MM.1S (cell line): ENCODE measurements around the gene SIN3A.

Source experiments
- EZH2 ChIP-seq: fragments of 300-600 bp; sonication (generic); optimal IDR thresholded peaks from 2 replicates; pipeline ENCODE3; 2017; ENCODE audit warnings: low read depth, mild to moderate bottlenecking, antibody characterized with exemption, low read length, mixed read lengths
- TF ChIP-seq, protein P1 (sequence below): fragments of 300-600 bp; sonication (generic); IDR thresholded peaks from 2 replicates; pipeline ENCODE4 v1.5.1; 2016; ENCODE audit warnings: antibody characterized with exemption, low read length, mixed read lengths

DNA sequence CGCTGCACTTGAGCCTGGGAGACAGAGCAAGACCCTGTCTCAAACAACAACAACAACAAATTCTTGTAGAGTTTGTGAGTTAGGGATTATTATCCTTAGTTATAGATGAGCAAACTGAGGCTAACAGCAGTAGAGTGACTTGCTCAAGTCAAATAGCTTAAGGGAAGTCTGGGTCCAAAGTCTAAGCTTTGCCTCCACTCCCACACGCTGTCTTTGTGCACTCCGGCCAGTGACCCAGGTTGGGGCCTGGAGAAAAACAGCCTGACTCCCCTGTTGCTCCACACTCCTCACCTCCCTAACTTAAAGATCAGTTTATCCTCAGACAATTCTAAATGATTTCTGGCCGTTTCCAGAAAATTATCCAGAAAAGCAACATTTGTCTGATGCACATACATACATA is 9.2 kb upstream of the SIN3A start:
- TF ChIP-seq, protein P1, sequence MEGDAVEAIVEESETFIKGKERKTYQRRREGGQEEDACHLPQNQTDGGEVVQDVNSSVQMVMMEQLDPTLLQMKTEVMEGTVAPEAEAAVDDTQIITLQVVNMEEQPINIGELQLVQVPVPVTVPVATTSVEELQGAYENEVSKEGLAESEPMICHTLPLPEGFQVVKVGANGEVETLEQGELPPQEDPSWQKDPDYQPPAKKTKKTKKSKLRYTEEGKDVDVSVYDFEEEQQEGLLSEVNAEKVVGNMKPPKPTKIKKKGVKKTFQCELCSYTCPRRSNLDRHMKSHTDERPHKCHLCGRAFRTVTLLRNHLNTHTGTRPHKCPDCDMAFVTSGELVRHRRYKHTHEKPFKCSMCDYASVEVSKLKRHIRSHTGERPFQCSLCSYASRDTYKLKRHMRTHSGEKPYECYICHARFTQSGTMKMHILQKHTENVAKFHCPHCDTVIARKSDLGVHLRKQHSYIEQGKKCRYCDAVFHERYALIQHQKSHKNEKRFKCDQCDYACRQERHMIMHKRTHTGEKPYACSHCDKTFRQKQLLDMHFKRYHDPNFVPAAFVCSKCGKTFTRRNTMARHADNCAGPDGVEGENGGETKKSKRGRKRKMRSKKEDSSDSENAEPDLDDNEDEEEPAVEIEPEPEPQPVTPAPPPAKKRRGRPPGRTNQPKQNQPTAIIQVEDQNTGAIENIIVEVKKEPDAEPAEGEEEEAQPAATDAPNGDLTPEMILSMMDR = no peak
- no peak for TF ChIP-seq EZH2
